ENCODE measurements around the gene ADGRV1.

GRCh38 chr5:90658620-90659019, 100.0 kb downstream of the ADGRV1 start:
- TF ChIP-seq POLR2A (IDR thresholded peaks at IDR 0.05) (no peak), CTCF (IDR thresholded peaks at IDR 0.05) (no peak), EP300 (IDR thresholded peaks at IDR 0.05) (no peak), POLR2AphosphoS5 (IDR thresholded peaks at IDR 0.05) (no peak)
